ENCODE measurements around the gene PPP2CA.

DNA sequence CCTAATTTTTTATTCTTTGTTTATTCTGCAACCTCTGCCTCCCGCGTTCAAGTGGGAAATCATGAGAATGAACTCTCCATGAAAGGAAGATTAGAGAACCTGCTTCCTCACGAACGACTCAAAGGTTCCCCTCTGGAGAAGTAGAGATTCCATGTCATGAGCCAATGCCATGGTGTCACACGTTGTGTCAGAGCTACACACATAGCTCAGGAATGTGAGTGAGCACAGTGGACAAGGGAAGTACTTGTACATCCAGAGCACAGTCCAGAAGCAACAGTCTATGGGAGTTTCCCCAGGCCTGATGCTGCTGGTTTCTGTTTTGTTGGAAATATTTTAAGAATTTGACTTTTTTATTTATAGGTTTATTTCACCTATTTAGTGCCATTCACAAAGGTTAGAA lies 26.8 kb upstream of the PPP2CA start:
- TF ChIP-seq, protein P1, sequence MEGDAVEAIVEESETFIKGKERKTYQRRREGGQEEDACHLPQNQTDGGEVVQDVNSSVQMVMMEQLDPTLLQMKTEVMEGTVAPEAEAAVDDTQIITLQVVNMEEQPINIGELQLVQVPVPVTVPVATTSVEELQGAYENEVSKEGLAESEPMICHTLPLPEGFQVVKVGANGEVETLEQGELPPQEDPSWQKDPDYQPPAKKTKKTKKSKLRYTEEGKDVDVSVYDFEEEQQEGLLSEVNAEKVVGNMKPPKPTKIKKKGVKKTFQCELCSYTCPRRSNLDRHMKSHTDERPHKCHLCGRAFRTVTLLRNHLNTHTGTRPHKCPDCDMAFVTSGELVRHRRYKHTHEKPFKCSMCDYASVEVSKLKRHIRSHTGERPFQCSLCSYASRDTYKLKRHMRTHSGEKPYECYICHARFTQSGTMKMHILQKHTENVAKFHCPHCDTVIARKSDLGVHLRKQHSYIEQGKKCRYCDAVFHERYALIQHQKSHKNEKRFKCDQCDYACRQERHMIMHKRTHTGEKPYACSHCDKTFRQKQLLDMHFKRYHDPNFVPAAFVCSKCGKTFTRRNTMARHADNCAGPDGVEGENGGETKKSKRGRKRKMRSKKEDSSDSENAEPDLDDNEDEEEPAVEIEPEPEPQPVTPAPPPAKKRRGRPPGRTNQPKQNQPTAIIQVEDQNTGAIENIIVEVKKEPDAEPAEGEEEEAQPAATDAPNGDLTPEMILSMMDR (IDR thresholded peaks at IDR 0.05) = no peak
- no peak for TF ChIP-seq POLR2A (IDR thresholded peaks at IDR 0.05; ENCODE audit: low read depth)
- no peak for TF ChIP-seq EP300 (IDR thresholded peaks at IDR 0.05)
